ENCODE measurements around the gene ACOT12. TPM values are rescaled to one million over a fixed set of nuclear protein-coding genes. Genes with fewer than 3 reads are reported as not detected.
A peak's percentile ranks its signal among the peaks of the same experiment; 100 is the strongest.

Gene ACOT12
- total and polyA plus RNA-seq, 9 of the 15 experiments (the other 6 are each of a cell fraction or from before 2014, with no cell fraction given): 0.03 TPM; not detected in 8

GRCh38 chr5:81286059-81286617, 107.8 kb downstream of the ACOT12 start:
- FAIRE-seq (no peak), ATAC-seq (no peak), DNase-seq (ENCODE audit: extremely low read depth in 1 of 4, low spot score in 3 of 4) (no peak)
- Histone ChIP-seq H3K27ac (ENCODE audit: extremely low read depth, low read depth, low read length) (no peak overlapping the region), H4K20me1 (replicated peaks; ENCODE audit: control insufficient read depth, insufficient read depth, low read length) (no peaks in the 10 kb centered on the region), H3K27me3 (ENCODE audit: control insufficient read depth in 2 of 2, insufficient read depth in 2 of 2, low read length in 2 of 2) (no peaks in the 10 kb centered on the region), H3K79me2 (ENCODE audit: control insufficient read depth, insufficient read depth, low read length) (no peaks in the 10 kb centered on the region; the same call in 2 of the 3 replicates), H3K4me3 (no peak overlapping the region), H3K9me3 (replicated peaks; ENCODE audit: control insufficient read depth, insufficient read depth, low read depth, low read length) (no peaks in the 10 kb centered on the region), H3K9ac (ENCODE audit: insufficient read depth in 1 of 2, low read depth in 2 of 2, low read length in 2 of 2) (no peak overlapping the region), H3K36me3 (ENCODE audit: control insufficient read depth, insufficient read depth, low read length) (no peaks in the 10 kb centered on the region), H3K4me2 (ENCODE audit: insufficient read depth, low read length) (no peak overlapping the region), H3K4me1 (replicated peaks in 1 of 2; ENCODE audit: control insufficient read depth in 2 of 2, insufficient read depth in 2 of 2, low read length in 2 of 2) (no peaks in the 10 kb centered on the region; a peak in 1 of 5 replicates), H3K9me1 (ENCODE audit: control insufficient read depth, insufficient read depth, low read length) (no peaks in the 10 kb centered on the region), H2AFZ (ENCODE audit: low read depth, low read length) (no peak overlapping the region)
- TF ChIP-seq HOMEZ (CRISPR knock-in tag; IDR thresholded peaks at IDR 0.05) (no peak), ZNF384 (IDR thresholded peaks at IDR 0.05; ENCODE audit: low read depth, low read length) (peak; percentile 47)
- intact Hi-C loops (cut with micrococcal nuclease): no loop called here
- ChIA-PET CTCF (ENCODE audit: low intra/inter-chr PET ratio) (no interaction called here), POLR2A (no interaction called here)
- in situ Hi-C loops (cut with MboI): no loop called here
- BruUV-seq (replicated peaks): no TSS peak
- WGBS (ENCODE audit: insufficient coverage, low coverage, missing lambda C conversion rate): 78% methylated on average over 3 of the region's 3 CpGs

- no peak overlapping the region for H3K9ac ChIP-seq (ENCODE audit: insufficient read depth in 1 of 2, low read depth in 2 of 2, low read length in 2 of 2)
- WGBS (ENCODE audit: insufficient coverage, low coverage, missing lambda C conversion rate): 76% methylated on average over 1 of the region's 1 CpG
- intact Hi-C loops (cut with micrococcal nuclease): no loop called here
- no peak overlapping the region for H3K4me2 ChIP-seq (ENCODE audit: insufficient read depth, low read length)
- H3K27me3 ChIP-seq (ENCODE audit: control insufficient read depth in 2 of 2, insufficient read depth in 2 of 2, low read length in 2 of 2): no peaks in the 10 kb centered on the region
- H3K4me3 ChIP-seq: no peak overlapping the region
- no peaks in the 10 kb centered on the region for H4K20me1 ChIP-seq (replicated peaks; ENCODE audit: control insufficient read depth, insufficient read depth, low read length)
- H3K36me3 ChIP-seq (ENCODE audit: control insufficient read depth, insufficient read depth, low read length): no peaks in the 10 kb centered on the region
- ChIA-PET POLR2A (no interaction called here), CTCF (ENCODE audit: low intra/inter-chr PET ratio) (no interaction called here)
- no TSS peak for BruUV-seq (replicated peaks)
- no peaks in the 10 kb centered on the region; a peak in 1 of 5 replicates for H3K4me1 ChIP-seq (replicated peaks in 1 of 2; ENCODE audit: control insufficient read depth in 2 of 2, insufficient read depth in 2 of 2, low read length in 2 of 2)
- H2AFZ ChIP-seq (ENCODE audit: low read depth, low read length): no peak overlapping the region
- H3K9me1 ChIP-seq (ENCODE audit: control insufficient read depth, insufficient read depth, low read length): no peaks in the 10 kb centered on the region
- DNase-seq (ENCODE audit: extremely low read depth in 1 of 4, low spot score in 3 of 4) (no peak), ATAC-seq (no peak), FAIRE-seq (no peak)
- H3K79me2 ChIP-seq (ENCODE audit: control insufficient read depth, insufficient read depth, low read length): no peaks in the 10 kb centered on the region
- H3K27ac ChIP-seq (ENCODE audit: extremely low read depth, low read depth, low read length): no peak overlapping the region
- in situ Hi-C loops (cut with MboI): no loop called here
- H3K9me3 ChIP-seq (replicated peaks; ENCODE audit: control insufficient read depth, insufficient read depth, low read depth, low read length): no peaks in the 10 kb centered on the region
- TF ChIP-seq FOSL1 (tag; conservative IDR thresholded peaks at IDR 0.05) (no peak), ZNF561 (CRISPR knock-in tag; conservative IDR thresholded peaks at IDR 0.05) (no peak), MTF1 (CRISPR knock-in tag; IDR thresholded peaks at IDR 0.05; ENCODE audit: borderline replicate concordance) (no peak), MCM3 (IDR thresholded peaks at IDR 0.05) (no peak), ZNF518B (CRISPR knock-in tag; IDR thresholded peaks at IDR 0.05) (no peak), SUPT5H (IDR thresholded peaks at IDR 0.05) (no peak), COPS2 (conservative IDR thresholded peaks at IDR 0.05) (no peak), PKNOX1 (IDR thresholded peaks at IDR 0.05) (no peak), KLF13 (tag; IDR thresholded peaks at IDR 0.05; ENCODE audit: borderline replicate concordance, low read depth) (no peak)
Observed at GRCh38 chr5:81283976-81284375, 110.0 kb downstream of the ACOT12 start.

All from K562 (cell line).